Fibroblast of villous mesenchyme (primary cell): ENCODE measurements around the gene AKR7A2. TPM values are rescaled to one million over a fixed set of nuclear protein-coding genes. Genes with fewer than 3 reads are reported as not detected.
"Not testable (repeated sequence)": the region's sequence is repeated elsewhere in the genome, so short reads cannot be mapped to it uniquely, and the experiment has no call there.

Experiments
- DNase-seq: peaks from one replicate; pipeline ENCODE4 v3.0.0-alpha.2; 2010; ENCODE audit warnings: low read depth
- H3K4me3 ChIP-seq: 2 replicates; pipeline ENCODE4 v1.5.1; 2011; ENCODE audit warnings: low read depth, mild to moderate bottlenecking, low read length
- total RNA-seq: library from RNA; depleted of rRNA; stranded (reverse); fragments of >200 nt; gene quantifications from 2 replicates; pipeline ENCODE4 v1.2.3, GENCODE V29; 2012
- TF ChIP-seq, protein P1 (sequence below): IDR thresholded peaks from 2 replicates; pipeline ENCODE4 v1.5.1; 2012; ENCODE audit warnings: low read depth, mild to moderate bottlenecking, low read length; ENCODE audit not compliant: insufficient read depth

The AKR7A2 gene
- total RNA-seq, 1 donor, result 55.3 TPM

DNA sequence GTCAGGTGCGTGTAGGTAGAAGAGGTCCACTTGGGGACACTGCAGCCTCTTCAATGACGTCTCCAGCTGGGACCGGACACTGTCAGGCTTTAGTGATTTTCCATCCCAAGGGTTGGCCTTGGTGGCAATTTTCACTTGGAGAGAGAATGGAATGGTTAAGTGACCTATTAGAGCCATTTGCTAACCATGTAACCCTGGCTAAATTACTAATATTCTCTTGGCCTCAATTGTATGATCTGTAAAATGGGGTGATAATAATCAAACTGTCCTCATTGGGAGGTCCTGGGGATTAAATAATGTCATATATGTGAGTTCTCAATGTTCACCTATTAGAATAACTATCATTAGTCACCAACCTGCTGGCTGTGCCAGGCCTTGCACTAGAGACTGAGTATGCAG is 3.4 kb downstream of the AKR7A2 start:
- TF ChIP-seq, protein P1, sequence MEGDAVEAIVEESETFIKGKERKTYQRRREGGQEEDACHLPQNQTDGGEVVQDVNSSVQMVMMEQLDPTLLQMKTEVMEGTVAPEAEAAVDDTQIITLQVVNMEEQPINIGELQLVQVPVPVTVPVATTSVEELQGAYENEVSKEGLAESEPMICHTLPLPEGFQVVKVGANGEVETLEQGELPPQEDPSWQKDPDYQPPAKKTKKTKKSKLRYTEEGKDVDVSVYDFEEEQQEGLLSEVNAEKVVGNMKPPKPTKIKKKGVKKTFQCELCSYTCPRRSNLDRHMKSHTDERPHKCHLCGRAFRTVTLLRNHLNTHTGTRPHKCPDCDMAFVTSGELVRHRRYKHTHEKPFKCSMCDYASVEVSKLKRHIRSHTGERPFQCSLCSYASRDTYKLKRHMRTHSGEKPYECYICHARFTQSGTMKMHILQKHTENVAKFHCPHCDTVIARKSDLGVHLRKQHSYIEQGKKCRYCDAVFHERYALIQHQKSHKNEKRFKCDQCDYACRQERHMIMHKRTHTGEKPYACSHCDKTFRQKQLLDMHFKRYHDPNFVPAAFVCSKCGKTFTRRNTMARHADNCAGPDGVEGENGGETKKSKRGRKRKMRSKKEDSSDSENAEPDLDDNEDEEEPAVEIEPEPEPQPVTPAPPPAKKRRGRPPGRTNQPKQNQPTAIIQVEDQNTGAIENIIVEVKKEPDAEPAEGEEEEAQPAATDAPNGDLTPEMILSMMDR, result no peak
- DNase-seq, result no peak
- no peak overlapping the region for H3K4me3 ChIP-seq

DNA sequence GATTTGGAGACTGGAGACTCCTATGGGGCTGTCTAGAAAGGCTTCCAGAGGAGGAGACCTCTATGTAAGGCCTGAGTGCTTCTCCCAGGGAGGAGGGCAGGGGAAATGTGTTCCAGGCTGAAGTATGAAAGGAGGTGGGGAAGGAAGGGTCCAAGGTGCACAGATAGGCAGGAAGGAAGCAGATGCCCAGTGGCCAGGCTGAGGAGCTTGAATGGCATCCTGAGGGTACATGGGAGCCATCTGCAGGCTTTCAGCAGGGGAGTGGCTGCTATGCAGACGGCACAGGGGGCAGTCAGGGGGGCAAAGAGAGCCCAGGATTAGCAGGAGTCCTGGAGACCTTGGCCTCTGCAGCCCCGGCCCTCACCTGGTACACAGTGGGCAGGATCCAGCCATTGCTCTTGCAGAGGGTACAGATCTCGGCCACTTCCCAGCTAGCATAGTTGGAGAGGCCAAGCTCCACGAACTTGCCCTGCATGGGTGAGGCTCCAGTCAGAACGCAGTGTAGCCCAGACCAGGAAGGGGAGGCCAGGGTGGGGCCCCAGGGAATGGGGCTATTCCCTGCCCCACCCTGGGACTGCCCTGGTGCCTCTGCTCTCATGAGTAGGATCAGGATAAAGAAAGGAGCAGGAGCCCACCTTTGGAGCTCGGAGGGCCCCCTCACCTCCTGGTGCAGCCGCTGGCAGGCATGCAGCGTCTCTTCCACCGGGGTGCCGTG is 4.0 kb downstream of the AKR7A2 start:
- TF ChIP-seq, protein P1, result no peak
- no peak for DNase-seq
- H3K4me3 ChIP-seq, result no peak overlapping the region

DNA sequence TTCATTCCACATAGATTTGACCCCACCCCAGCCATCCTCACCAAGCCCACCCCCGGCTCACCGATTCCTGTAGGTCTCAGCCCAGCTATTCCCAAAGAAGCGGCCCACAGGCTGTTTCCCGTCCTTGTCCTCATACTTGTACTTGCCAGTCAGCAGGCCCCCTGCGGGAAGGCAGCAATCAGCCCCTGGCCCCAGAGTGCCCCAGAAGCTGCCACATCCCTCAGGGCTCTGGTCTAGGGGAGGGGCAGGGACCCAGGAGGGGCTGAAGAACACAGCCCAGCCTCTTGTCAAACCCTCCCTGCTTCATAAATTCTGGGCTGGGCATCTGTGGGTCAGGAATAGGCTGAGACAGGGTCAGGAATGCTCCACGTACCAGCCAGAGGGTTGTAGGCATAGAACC is 5.0 kb downstream of the AKR7A2 start:
- no peak for DNase-seq
- TF ChIP-seq, protein P1, result no peak
- no peak overlapping the region for H3K4me3 ChIP-seq

DNA sequence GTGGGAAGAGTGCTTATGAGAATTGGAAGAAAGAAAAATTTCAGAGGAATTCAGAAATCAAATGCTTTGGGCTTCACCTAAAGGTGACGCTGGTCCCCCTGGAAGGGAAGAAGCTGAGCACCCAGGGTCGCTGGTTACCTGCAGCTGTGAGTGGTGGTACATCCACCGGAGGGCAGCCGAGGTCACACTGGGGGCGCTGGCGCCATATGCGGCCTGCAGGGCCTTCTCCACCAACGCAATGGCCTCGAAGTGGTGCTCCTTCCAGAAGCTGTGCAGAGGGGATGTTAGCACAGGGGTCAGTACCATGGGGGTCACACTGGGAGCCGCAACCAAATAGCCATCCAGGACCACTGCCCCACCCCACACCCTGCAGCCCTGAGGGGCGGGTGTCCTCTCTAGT is 6.1 kb downstream of the AKR7A2 start:
- TF ChIP-seq, protein P1, result no peak
- no peak for DNase-seq
- H3K4me3 ChIP-seq, result no peak overlapping the region

DNA sequence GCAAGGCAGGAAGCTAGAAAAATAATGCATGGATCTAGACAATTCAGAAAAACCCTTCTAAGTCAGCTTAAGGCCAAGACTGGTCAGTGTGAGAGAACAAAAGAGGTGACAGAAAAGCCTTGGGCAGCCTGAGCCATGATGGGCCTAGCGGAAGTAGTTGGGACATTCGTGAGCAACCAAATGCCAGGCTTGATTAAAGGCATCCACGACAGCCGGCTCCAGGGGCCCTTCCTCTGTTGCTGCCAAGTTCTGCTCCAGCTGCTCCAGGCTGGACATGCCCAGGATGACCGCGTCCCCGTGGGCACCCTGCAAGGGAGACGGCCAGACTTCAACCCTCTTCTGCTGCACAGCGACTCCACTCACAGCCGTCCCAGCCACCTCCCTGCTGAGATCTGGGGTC is 7.9 kb downstream of the AKR7A2 start:
- DNase-seq, H3K4me3 ChIP-seq: not testable (repeated sequence)

DNA sequence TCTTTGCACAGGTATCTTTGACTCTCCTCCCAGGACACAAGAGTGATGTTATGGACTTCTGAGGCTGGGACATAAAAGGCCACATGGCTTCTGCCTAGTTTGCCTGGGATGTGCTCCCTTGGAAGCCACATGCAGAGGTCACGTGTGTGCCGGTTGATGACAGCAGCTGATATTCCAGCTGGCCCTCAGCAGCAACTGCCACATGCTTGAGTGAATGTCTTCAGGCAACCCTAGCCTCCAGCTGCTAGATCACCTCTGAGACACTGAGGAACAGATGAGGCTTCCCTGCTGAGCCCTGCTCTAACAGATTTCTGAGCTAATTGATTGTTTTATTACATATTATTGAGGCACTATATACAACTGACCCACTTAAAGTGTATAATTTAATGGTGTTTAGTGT is 11.7 kb downstream of the AKR7A2 start:
- TF ChIP-seq, protein P1, result no peak
- no peak overlapping the region for H3K4me3 ChIP-seq
- DNase-seq, result no peak

DNA sequence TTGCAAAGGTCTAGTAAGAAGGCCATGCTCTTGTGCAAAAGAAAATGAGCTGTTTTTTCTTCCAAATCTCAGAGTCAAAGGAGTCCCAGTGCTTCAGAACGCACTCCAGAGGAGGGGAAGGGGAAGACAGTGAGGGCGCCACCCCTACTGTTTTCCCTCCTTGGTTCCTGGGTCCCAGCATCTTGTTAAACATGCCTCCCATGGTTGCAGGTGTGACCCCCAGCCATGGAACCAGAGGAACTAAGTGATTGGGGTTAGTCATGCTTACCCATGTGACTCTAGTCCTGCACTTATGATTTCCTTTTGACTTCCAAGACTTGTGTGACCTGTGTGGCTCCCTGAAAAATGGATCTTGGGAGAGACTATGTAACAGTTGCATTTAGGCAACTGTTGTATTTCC is 17.3 kb downstream of the AKR7A2 start:
- DNase-seq, result no peak
- no peak overlapping the region for H3K4me3 ChIP-seq
- TF ChIP-seq, protein P1, result no peak
